GM12873 (cell line): ENCODE measurements around the gene TRPV2.

Experiments
- CTCF ChIP-seq: IDR thresholded peaks from 2 replicates; pipeline ENCODE4 v1.5.1; 2012; ENCODE audit warnings: low read depth, mild to moderate bottlenecking, moderate library complexity, low read length, control low read depth; ENCODE audit not compliant: insufficient read depth; ENCODE audit errors: missing control alignments

TRPV2 gene

GRCh38 chr17:16406742-16407674, 8.4 kb upstream of the TRPV2 start:
- TF ChIP-seq CTCF = no peak

- TF ChIP-seq CTCF = no peak
These were observed 7.3 kb upstream of the TRPV2 start for GRCh38 chr17:16407911-16408588.

GRCh38 chr17:16417399-16417798, 2.0 kb downstream of the TRPV2 start:
- no peak for TF ChIP-seq CTCF

GRCh38 chr17:16417896-16418684, 2.7 kb downstream of the TRPV2 start:
- no peak for TF ChIP-seq CTCF

- TF ChIP-seq CTCF = no peak
These were observed 3.3 kb downstream of the TRPV2 start for GRCh38 chr17:16418685-16419068.

GRCh38 chr17:16419074-16419928, 3.9 kb downstream of the TRPV2 start:
- no peak for TF ChIP-seq CTCF
